ENCODE data around the gene SMCO2. TPM values are rescaled to one million over a fixed set of nuclear protein-coding genes. Genes with fewer than 3 reads are reported as not detected.

Gene SMCO2
- total and polyA plus RNA-seq, 2 of the 4 experiments (the other 2 are of a cell fraction) = 0.19 TPM; not detected in 1

GRCh38 chr12:27477049-27477448, 30.5 kb downstream of the SMCO2 start:
- TF ChIP-seq USF2 (IDR thresholded peaks at IDR 0.05; ENCODE audit: low read depth, low read length) (no peak), RCOR1 (IDR thresholded peaks at IDR 0.05; ENCODE audit: insufficient replicate concordance, low read length) (no peak), NFE2L2 (IDR thresholded peaks at IDR 0.05; ENCODE audit: low read depth, low read length) (no peak), MAFK (IDR thresholded peaks at IDR 0.05; ENCODE audit: low read depth, low read length) (no peak), CEBPB (IDR thresholded peaks at IDR 0.05; ENCODE audit: low read depth, low read length) (no peak), MAZ (IDR thresholded peaks at IDR 0.05; ENCODE audit: borderline replicate concordance, low read depth, low read length) (no peak), CHD1 (IDR thresholded peaks at IDR 0.05; ENCODE audit: low read depth, low read length) (no peak), ELK1 (IDR thresholded peaks at IDR 0.05; ENCODE audit: borderline replicate concordance, low read depth, low read length) (no peak), RFX5 (IDR thresholded peaks at IDR 0.05; ENCODE audit: low read depth, low read length) (no peak), BHLHE40 (IDR thresholded peaks at IDR 0.05; ENCODE audit: low read depth, low read length) (no peak), FOS (IDR thresholded peaks at IDR 0.05; ENCODE audit: low read depth, low read length) (no peak), RAD21 (IDR thresholded peaks at IDR 0.05; ENCODE audit: low read length) (no peak), SMC3 (IDR thresholded peaks at IDR 0.05; ENCODE audit: low read depth, low read length) (no peak), MXI1 (IDR thresholded peaks at IDR 0.05; ENCODE audit: borderline replicate concordance, low read depth, low read length) (no peak)
- BruUV-seq (replicated peaks) = no TSS peak
- no peaks in the 10 kb centered on the region; the same call in 1 of the 2 replicates for H4K20me1 ChIP-seq (ENCODE audit: insufficient read depth, low read length)
- H3K4me2 ChIP-seq (ENCODE audit: low read depth, low read length) = no peak overlapping the region
- no peak overlapping the region for H4K5ac ChIP-seq (ENCODE audit: low read depth, low read length)
- POLR2A ChIA-PET (ENCODE audit: unreplicated experiment) = no interaction called here
- H3K27ac ChIP-seq (ENCODE audit: insufficient read depth, low read length) = no peak overlapping the region
- ATAC-seq (ENCODE audit: low read depth) (no peak), DNase-seq (no peak)
- in situ Hi-C loops (cut with MboI; ENCODE audit: low sequenced_read_pairs) (no loop called here), intact Hi-C loops (cut with micrococcal nuclease) (no loop called here), dilution Hi-C loops (cut with HindIII; ENCODE audit: low sequenced_read_pairs, unreplicated experiment) (no loop called here)
- H3K23ac ChIP-seq (ENCODE audit: low read depth, low read length) = no peak overlapping the region
- H4K8ac ChIP-seq (ENCODE audit: low read depth in 2 of 2, low read length in 2 of 2) = no peak overlapping the region
- H3K4me3 ChIP-seq (ENCODE audit: insufficient read depth, low read depth, low read length) = no peak overlapping the region
- H2AK9ac ChIP-seq (replicated peaks; ENCODE audit: low read depth, low read length, poor library complexity) = no peak overlapping the region
- H3K9ac ChIP-seq (ENCODE audit: low read depth, low read length) = no peak overlapping the region
- no peak overlapping the region for H2BK120ac ChIP-seq (ENCODE audit: low read depth, low read length)
- H3K4ac ChIP-seq (ENCODE audit: low read depth, low read length) = no peak overlapping the region
- H3K9me1 ChIP-seq (ENCODE audit: insufficient read depth, low read length) = peaks cover 3% of the 10 kb centered on the region; the same call in 1 of the 2 replicates
- H3K18ac ChIP-seq (ENCODE audit: low read depth, low read length) = no peak overlapping the region
- H2BK20ac ChIP-seq (ENCODE audit: low read depth, low read length) = no peak overlapping the region
- H2AK5ac ChIP-seq (ENCODE audit: low read depth, low read length) = no peak overlapping the region
- no peak overlapping the region for H3K14ac ChIP-seq (replicated peaks; ENCODE audit: low read depth, low read length)
- no peak overlapping the region for H2BK15ac ChIP-seq (ENCODE audit: low read depth, low read length)
- CTCF ChIA-PET = no interaction called here
- H3K9me3 ChIP-seq (ENCODE audit: control insufficient read depth, insufficient read depth, low read length) = peaks cover 11% of the 10 kb centered on the region
- H2AFZ ChIP-seq (replicated peaks; ENCODE audit: low read length, poor library complexity) = no peak overlapping the region
- no peak overlapping the region for H4K91ac ChIP-seq (ENCODE audit: insufficient read depth, low read depth, low read length)
- no peak overlapping the region for H3K56ac ChIP-seq (ENCODE audit: extremely low read depth, insufficient read depth, low read length)
- no peaks in the 10 kb centered on the region for H3K27me3 ChIP-seq (ENCODE audit: control insufficient read depth, insufficient read depth, low read length)
- no peaks in the 10 kb centered on the region for H3K79me1 ChIP-seq (ENCODE audit: low read depth in 1 of 2, low read length in 2 of 2)
- H2BK5ac ChIP-seq (ENCODE audit: low read depth, low read length, poor library complexity, severe bottlenecking) = no peak overlapping the region
- H3K36me3 ChIP-seq (ENCODE audit: control insufficient read depth, insufficient read depth, low read length) = no peaks in the 10 kb centered on the region
- H3K4me1 ChIP-seq (ENCODE audit: control insufficient read depth, insufficient read depth, low read length) = peaks cover 2% of the 10 kb centered on the region
